GM12865 (cell line): ENCODE data around the gene CALML3.

ENCODE experiments used
- DNase-seq: peaks from one replicate; pipeline ENCODE4 v3.0.0; 2010; ENCODE audit warnings: low read depth
- H3K4me3 ChIP-seq: 2 replicates; pipeline ENCODE4 v1.5.1; 2011; ENCODE audit warnings: mild to moderate bottlenecking, low read depth, low read length, control low read depth
- CTCF ChIP-seq: IDR thresholded peaks from 2 replicates; pipeline ENCODE4 v1.5.1; 2011; ENCODE audit warnings: low read length, control low read depth, low read depth, inconsistent platforms; ENCODE audit not compliant: insufficient read depth; ENCODE audit errors: missing control alignments

Gene CALML3

DNA sequence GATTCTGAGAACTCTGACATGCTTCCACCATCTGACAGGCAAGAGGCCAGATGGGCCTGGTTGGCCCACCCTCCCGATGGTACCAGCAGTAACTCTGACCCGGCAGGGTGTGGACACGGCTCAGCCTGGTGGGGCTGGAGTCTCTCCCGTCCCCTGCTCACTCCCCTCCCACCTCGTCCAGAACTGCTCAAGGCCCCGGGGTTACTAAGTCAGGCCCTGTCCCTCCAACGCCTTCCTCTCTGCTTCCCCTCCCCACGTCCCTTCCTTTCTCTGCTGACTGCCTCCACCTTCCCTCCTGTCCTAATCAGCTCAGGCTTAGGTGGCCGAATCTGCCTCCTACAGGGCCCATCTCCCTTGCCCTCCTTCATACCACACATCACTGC, 37.9 kb upstream of the CALML3 start:
- no peak for TF ChIP-seq CTCF
- H3K4me3 ChIP-seq: no peak overlapping the region

GRCh38 chr10:5488272-5489161, 36.2 kb upstream of the CALML3 start:
- H3K4me3 ChIP-seq: no peak overlapping the region
- no peak for TF ChIP-seq CTCF
- DNase-seq: no peak

More for the DNA sequence above, 37.9 kb upstream of the CALML3 start:
- DNase-seq: no peak

DNA sequence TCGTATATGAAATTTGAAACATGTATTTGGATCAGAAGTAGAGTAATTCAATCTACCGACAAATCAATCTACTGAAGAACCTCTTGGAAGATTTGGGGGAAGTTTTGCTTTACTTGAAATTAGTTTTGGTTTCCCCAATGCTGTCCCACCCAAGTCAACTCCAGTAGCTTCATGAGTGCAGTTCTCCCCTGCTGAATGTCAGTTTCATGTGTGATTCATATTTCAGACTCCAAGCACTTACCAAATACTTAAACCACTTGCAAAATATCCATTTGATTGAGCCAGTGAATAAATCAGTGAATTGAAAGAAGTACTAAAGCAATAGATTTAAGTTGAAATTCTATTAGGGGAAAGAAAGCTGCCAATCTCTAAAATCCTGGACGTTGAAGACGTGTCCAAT, 34.7 kb upstream of the CALML3 start:
- no peak overlapping the region for H3K4me3 ChIP-seq
- no peak for TF ChIP-seq CTCF
- no peak for DNase-seq

DNA sequence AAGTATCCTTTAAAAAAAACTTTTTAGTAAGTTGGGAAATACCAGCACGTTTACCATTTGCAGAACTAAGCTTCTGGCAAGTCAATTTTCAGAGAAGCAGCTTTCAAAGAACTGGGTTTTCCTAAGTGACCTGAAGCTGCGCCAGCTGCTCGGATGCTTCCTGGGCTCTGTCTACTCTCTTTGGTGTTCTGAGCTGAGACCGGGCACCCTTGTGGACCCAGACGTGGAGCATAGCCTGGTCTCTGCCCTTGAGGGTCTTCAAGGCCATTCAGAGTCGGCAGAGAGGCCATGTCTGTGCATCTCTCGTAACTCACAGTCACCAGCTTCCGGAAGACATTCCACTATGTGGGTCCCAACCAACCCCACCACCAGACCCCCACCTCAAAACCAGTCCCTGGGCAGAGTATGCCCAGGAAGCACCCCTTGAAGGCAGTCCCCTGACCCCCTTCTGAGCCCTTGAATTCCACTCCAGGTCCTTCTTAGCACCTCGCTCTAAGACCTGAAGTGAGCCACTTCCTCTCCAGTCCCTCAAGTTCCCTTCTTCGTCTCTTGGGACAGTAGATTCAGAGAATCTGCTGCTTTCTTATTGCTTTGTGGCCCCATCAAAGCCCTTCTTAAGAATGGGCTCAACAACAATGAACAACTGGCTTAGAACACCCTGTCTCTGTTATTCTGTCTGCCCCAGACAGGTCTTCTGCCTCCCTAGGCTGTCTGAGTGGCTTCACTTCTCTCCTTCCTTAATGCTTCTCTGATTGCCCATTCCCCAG, 33.9 kb upstream of the CALML3 start:
- no peak overlapping the region for H3K4me3 ChIP-seq
- peak; percentile 21 for DNase-seq
- TF ChIP-seq CTCF: no peak

GRCh38 chr10:5491477-5491876, 33.3 kb upstream of the CALML3 start:
- DNase-seq: no peak
- no peak overlapping the region for H3K4me3 ChIP-seq
- no peak for TF ChIP-seq CTCF

- no peak for TF ChIP-seq CTCF
- DNase-seq: no peak
- H3K4me3 ChIP-seq: no peak overlapping the region
These were observed 32.4 kb upstream of the CALML3 start for GRCh38 chr10:5492322-5492855.
